HEK293 (cell line): ENCODE data around the gene VSTM4.

ENCODE experiments used
- BCL11A ChIP-seq: fragments of 450-650 bp; formaldehyde crosslinking; IDR thresholded peaks from 2 replicates; pipeline ENCODE4 v1.5.1; 2016; ENCODE audit warnings: low read depth, missing biosample characterization, missing genetic modification characterization
- CTCF ChIP-seq: fragments of 450-650 bp; formaldehyde crosslinking; IDR thresholded peaks from 2 replicates; pipeline ENCODE4 v1.5.1; 2016; ENCODE audit warnings: missing biosample characterization, missing genetic modification characterization
- KLF16 ChIP-seq: fragments of 450-650 bp; formaldehyde crosslinking; IDR thresholded peaks from 2 replicates; pipeline ENCODE4 v1.5.1; 2017; ENCODE audit warnings: missing biosample characterization, missing genetic modification characterization
- SCRT1 ChIP-seq: fragments of 450-650 bp; formaldehyde crosslinking; IDR thresholded peaks from 2 replicates; pipeline ENCODE4 v1.5.1; 2016; ENCODE audit warnings: missing biosample characterization, missing genetic modification characterization, borderline replicate concordance
- ZNF23 ChIP-seq: fragments of 450-650 bp; formaldehyde crosslinking; IDR thresholded peaks from 2 replicates; pipeline ENCODE4 v1.5.1; 2016; ENCODE audit warnings: missing biosample characterization, missing genetic modification characterization, borderline replicate concordance
- ZNF266 ChIP-seq: fragments of 450-650 bp; formaldehyde crosslinking; IDR thresholded peaks from 2 replicates; pipeline ENCODE4 v1.5.1; 2016; ENCODE audit warnings: missing biosample characterization, missing genetic modification characterization, low read depth
- ZNF274 ChIP-seq, 2 experiments: fragments of 200-500 bp in 1 of 2; fragments of 450-650 bp in 1 of 2; sonication (Bioruptor generic) in 1 of 2; formaldehyde crosslinking in 1 of 2; IDR thresholded peaks; 2 replicates each; pipeline versions ENCODE4 v1.5.1 to v1.6.1; 2014 to 2016; ENCODE audit warnings: borderline replicate concordance in 1 of 2, inconsistent platforms in 1 of 2, low read length in 1 of 2, missing biosample characterization in 1 of 2, missing genetic modification characterization in 1 of 2
- ZNF416 ChIP-seq: fragments of 450-650 bp; formaldehyde crosslinking; IDR thresholded peaks from 2 replicates; pipeline ENCODE4 v1.5.1; 2016; ENCODE audit warnings: missing biosample characterization, missing genetic modification characterization

DNA sequence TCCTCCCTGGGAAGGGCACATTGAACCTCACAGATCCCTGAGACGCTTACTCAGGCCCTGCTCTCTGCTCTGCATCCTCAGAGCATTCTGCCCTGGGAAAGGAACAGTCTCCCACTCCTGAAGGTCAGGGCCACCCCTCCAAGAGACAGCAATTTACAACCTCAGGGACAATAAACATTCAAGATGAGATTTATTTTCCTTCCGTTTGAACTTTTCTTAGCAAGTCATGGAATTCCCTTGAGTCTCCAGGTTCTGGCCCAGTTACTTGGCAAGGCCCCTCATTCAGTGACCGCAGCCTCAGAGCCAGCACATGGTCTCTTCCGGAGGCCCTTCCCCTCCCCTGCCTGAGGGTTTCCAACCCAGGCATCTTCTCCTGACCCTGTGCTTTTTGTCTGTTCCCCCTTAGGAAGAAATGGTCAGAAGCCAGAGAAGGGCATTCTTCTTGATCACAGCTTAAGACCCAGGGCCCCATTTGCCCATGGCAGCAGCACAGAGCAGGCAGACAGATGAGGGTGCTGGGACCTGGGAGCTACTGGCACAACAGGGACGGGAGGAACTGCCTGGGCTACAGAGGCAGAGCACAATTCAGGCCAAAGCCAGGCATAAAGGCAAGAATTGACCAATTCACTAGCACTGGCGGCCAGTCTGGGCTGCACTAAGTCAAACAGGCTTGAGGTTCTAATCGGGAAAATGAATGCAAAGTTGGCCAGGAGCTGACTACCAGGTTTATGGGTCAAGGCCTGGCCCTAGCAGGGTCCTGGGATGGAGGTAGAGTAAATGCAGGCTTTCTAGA is 56.7 kb downstream of the VSTM4 start:
- TF ChIP-seq CTCF: no peak
- no peak for TF ChIP-seq SCRT1 (tag by site-specific recombination)
- no peak for TF ChIP-seq ZNF266 (tag by site-specific recombination)
- TF ChIP-seq ZNF274 (IDR thresholded peaks at IDR 0.05; ENCODE audit: low read length): no peak
- no peak for TF ChIP-seq ZNF274 (tag by site-specific recombination; IDR thresholded peaks at IDR 0.05; ENCODE audit: borderline replicate concordance)
- TF ChIP-seq BCL11A (tag by site-specific recombination): no peak
- no peak for TF ChIP-seq KLF16 (tag by site-specific recombination)
- no peak for TF ChIP-seq ZNF23
- no peak for TF ChIP-seq ZNF416 (tag by site-specific recombination)
